Peyer's patch (tissue), 4 donors: ENCODE results near the gene PLET1. TPM values are rescaled to one million over a fixed set of nuclear protein-coding genes. Genes with fewer than 3 reads are reported as not detected.

Source experiments
- DNase-seq, 3 donors: peaks; one replicate each; pipeline ENCODE4 v3.0.0-alpha.2; 2017 to 2019
- H3K27ac ChIP-seq, 4 donors: fragments of 200-600 bp; sonication (generic); one replicate each; pipeline ENCODE4 v1.5.1; 2016 to 2019
- H3K27me3 ChIP-seq, 2 donors: fragments of 200-600 bp; sonication (generic); one replicate each; pipeline ENCODE4 v1.5.1; 2019
- H3K36me3 ChIP-seq, 3 donors: fragments of 200-600 bp; sonication (generic); one replicate each; pipeline ENCODE4 v1.5.1; 2016 to 2019
- H3K4me1 ChIP-seq, 4 donors: fragments of 200-600 bp; sonication (generic); one replicate each; pipeline ENCODE4 v1.5.1; 2016 to 2019
- H3K4me3 ChIP-seq, 4 donors: fragments of 200-600 bp; sonication (generic); 1 replicate in 3 of 4; 2 replicates in 1 of 4; pipeline ENCODE4 v1.5.1; 2016 to 2019; ENCODE audit warnings: mild to moderate bottlenecking in 1 of 4
- H3K9me3 ChIP-seq, 4 donors: fragments of 200-600 bp; sonication (generic); one replicate each; pipeline ENCODE4 v1.5.1; 2016 to 2019; ENCODE audit warnings: mild to moderate bottlenecking in 1 of 4
- POLR2A ChIP-seq, 2 donors: fragments of 450-650 bp; IDR thresholded peaks; one replicate each; pipeline ENCODE4 v1.5.1; 2017; ENCODE audit warnings: antibody characterized with exemption in 2 of 2, mild to moderate bottlenecking in 2 of 2, moderate library complexity in 2 of 2
- total RNA-seq, 4 donors: library from RNA; depleted of rRNA; stranded (reverse); fragments of >200 nt; gene quantifications; one replicate each; pipeline ENCODE4 v1.1.0, GENCODE V29; 2016
- TF ChIP-seq, protein P1 (sequence below), 6 experiments: fragments of 450-650 bp in 4 of 6; fragments of 200-600 bp in 2 of 6; sonication (generic) in 1 of 6; IDR thresholded peaks; one replicate each; pipeline ENCODE4 v1.5.1; 2017 to 2019; ENCODE audit warnings: antibody characterized with exemption in 6 of 6, mild to moderate bottlenecking in 3 of 6, moderate library complexity in 1 of 6

The PLET1 gene
- total RNA-seq, 4 donors from 2014 or later = not detected

GRCh38 chr11:112291191-112291590 is 30.5 kb upstream of the PLET1 start:
- Histone ChIP-seq H3K9me3 (no peaks in the 10 kb centered on the region), H3K36me3 (no peaks in the 10 kb centered on the region), H3K4me1 (peaks cover 0 to 11% (median 2%) of the 10 kb centered on the region in 4 donors), H3K4me3 (no peak overlapping the region), H3K27me3 (no peaks in the 10 kb centered on the region), H3K27ac (no peak overlapping the region)
- DNase-seq = no peak
- TF ChIP-seq POLR2A (IDR thresholded peaks at IDR 0.05) = no peak
- TF ChIP-seq, protein P1, sequence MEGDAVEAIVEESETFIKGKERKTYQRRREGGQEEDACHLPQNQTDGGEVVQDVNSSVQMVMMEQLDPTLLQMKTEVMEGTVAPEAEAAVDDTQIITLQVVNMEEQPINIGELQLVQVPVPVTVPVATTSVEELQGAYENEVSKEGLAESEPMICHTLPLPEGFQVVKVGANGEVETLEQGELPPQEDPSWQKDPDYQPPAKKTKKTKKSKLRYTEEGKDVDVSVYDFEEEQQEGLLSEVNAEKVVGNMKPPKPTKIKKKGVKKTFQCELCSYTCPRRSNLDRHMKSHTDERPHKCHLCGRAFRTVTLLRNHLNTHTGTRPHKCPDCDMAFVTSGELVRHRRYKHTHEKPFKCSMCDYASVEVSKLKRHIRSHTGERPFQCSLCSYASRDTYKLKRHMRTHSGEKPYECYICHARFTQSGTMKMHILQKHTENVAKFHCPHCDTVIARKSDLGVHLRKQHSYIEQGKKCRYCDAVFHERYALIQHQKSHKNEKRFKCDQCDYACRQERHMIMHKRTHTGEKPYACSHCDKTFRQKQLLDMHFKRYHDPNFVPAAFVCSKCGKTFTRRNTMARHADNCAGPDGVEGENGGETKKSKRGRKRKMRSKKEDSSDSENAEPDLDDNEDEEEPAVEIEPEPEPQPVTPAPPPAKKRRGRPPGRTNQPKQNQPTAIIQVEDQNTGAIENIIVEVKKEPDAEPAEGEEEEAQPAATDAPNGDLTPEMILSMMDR (IDR thresholded peaks at IDR 0.05) = no peak

GRCh38 chr11:112290493-112290850 is 29.8 kb upstream of the PLET1 start:
- no peaks in the 10 kb centered on the region for H3K9me3 ChIP-seq
- H3K36me3 ChIP-seq = no peaks in the 10 kb centered on the region
- peaks cover 0 to 11% (median 2%) of the 10 kb centered on the region in 4 donors for H3K4me1 ChIP-seq
- peak overlapping the region in 3 of 4 donors; percentile 9 to 71 (median 57) for H3K27ac ChIP-seq
- H3K4me3 ChIP-seq = peak overlapping the region; percentile 36 to 62 (median 58)
- no peak for DNase-seq
- no peak for TF ChIP-seq POLR2A (IDR thresholded peaks at IDR 0.05)
- H3K27me3 ChIP-seq = no peaks in the 10 kb centered on the region

- Histone ChIP-seq H3K27ac (peak overlapping the region in 3 of 4 donors; percentile 9 to 71 (median 57)), H3K27me3 (no peaks in the 10 kb centered on the region), H3K36me3 (no peaks in the 10 kb centered on the region), H3K4me3 (peak overlapping the region; percentile 36 to 62 (median 58)), H3K9me3 (no peaks in the 10 kb centered on the region), H3K4me1 (peaks cover 0 to 11% (median 2%) of the 10 kb centered on the region in 4 donors)
- TF ChIP-seq, protein P1 (IDR thresholded peaks at IDR 0.05) = peak; percentile 46 to 89 (median 82)
- TF ChIP-seq POLR2A (IDR thresholded peaks at IDR 0.05) = no peak
- peak; percentile 78 to 92 (median 90) for DNase-seq
Measured at GRCh38 chr11:112289588-112290492, 29.2 kb upstream of the PLET1 start.

DNA sequence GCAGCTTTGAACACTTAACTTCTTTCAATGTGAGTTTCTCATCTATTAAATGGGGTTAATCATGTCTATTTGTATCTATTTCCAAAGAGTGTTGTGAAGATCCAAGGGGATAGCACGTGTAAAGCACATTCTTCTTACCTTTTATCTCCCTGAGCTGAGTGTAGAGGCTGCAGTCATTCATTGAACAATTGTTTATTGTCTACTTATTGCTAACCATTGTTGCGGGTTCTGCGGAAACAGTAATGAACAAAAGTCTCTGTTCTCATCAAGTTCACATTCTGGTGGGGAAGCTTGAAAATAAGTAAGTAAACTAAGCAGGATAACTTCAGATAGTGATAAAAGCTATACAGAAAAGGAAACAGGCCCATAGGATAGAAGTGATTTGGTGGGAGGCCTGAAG is 27.4 kb upstream of the PLET1 start:
- H3K9me3 ChIP-seq = no peaks in the 10 kb centered on the region
- H3K36me3 ChIP-seq = no peaks in the 10 kb centered on the region
- no peak for DNase-seq
- TF ChIP-seq, protein P1 (IDR thresholded peaks at IDR 0.05) = no peak
- no peak for TF ChIP-seq POLR2A (IDR thresholded peaks at IDR 0.05)
- no peak overlapping the region for H3K4me3 ChIP-seq
- no peaks in the 10 kb centered on the region for H3K27me3 ChIP-seq
- H3K27ac ChIP-seq = no peak overlapping the region
- H3K4me1 ChIP-seq = peaks cover 0 to 11% (median 2%) of the 10 kb centered on the region in 4 donors

GRCh38 chr11:112285841-112286311 is 25.2 kb upstream of the PLET1 start:
- no peak for DNase-seq
- no peaks in the 10 kb centered on the region for H3K9me3 ChIP-seq
- H3K36me3 ChIP-seq = no peaks in the 10 kb centered on the region
- H3K4me3 ChIP-seq = no peak overlapping the region
- no peak for TF ChIP-seq POLR2A (IDR thresholded peaks at IDR 0.05)
- TF ChIP-seq, protein P1 (IDR thresholded peaks at IDR 0.05) = no peak
- no peak overlapping the region for H3K27ac ChIP-seq
- peaks cover 0 to 15% (median 2%) of the 10 kb centered on the region in 4 donors for H3K4me1 ChIP-seq
- no peaks in the 10 kb centered on the region for H3K27me3 ChIP-seq

GRCh38 chr11:112281726-112282125 is 21.1 kb upstream of the PLET1 start:
- Histone ChIP-seq H3K4me3 (no peak overlapping the region), H3K27ac (no peak overlapping the region), H3K9me3 (no peaks in the 10 kb centered on the region), H3K4me1 (peaks cover 0 to 4% (median 0%) of the 10 kb centered on the region in 4 donors), H3K27me3 (no peaks in the 10 kb centered on the region), H3K36me3 (no peaks in the 10 kb centered on the region)
- DNase-seq = no peak
- TF ChIP-seq POLR2A (IDR thresholded peaks at IDR 0.05) = no peak
- TF ChIP-seq, protein P1 (IDR thresholded peaks at IDR 0.05) = no peak
